BJ (cell line): Measurements from ENCODE around the gene CCDC70. TPM values are rescaled to one million over a fixed set of nuclear protein-coding genes. Genes with fewer than 3 reads are reported as not detected.

Experiments used
- CTCF ChIA-PET: fragments of 350-600 bp; formaldehyde crosslinking; extraction: SDS; loops from one replicate; lab custom pipeline; 2021; ENCODE audit warnings: antibody characterized with exemption, inconsistent platforms; lab: Yijun Ruan, JAX
- POLR2A ChIA-PET: fragments of 300-600 bp; sonication (Branson Sonifier 250); formaldehyde crosslinking; extraction: SDS; loops from one replicate; lab custom pipeline; 2021; ENCODE audit warnings: antibody characterized with exemption; lab: Charles Lee
- DNase-seq: peaks from one replicate; pipeline ENCODE4 v3.0.0-alpha.2; 2011; ENCODE audit warnings: low read depth
- H3K27me3 ChIP-seq: 2 replicates; pipeline ENCODE4 v1.6.0; 2011; ENCODE audit warnings: low read length; ENCODE audit not compliant: control insufficient read depth, insufficient read depth
- H3K36me3 ChIP-seq: 2 replicates; pipeline ENCODE4 v1.5.1; 2011; ENCODE audit warnings: low read length; ENCODE audit not compliant: control insufficient read depth, insufficient read depth
- H3K4me3 ChIP-seq: 2 replicates; pipeline ENCODE4 v1.5.1; 2011; ENCODE audit warnings: low read depth, mild to moderate bottlenecking, control low read depth, low read length
- CTCF ChIP-seq: IDR thresholded peaks from 2 replicates; pipeline ENCODE4 v1.5.1; 2011; ENCODE audit warnings: low read depth, mild to moderate bottlenecking, control low read depth, inconsistent platforms, low read length, moderate library complexity; ENCODE audit not compliant: insufficient read depth
- polyA plus RNA-seq: library from polyadenylated mRNA; depleted of rRNA; stranded (reverse); fragments of >200 nt; gene quantifications from 2 replicates; pipeline ENCODE4 v1.2.3, GENCODE V29; 2011

CCDC70 gene
- polyA plus RNA-seq, 1 experiment: not detected

GRCh38 chr13:51862957-51863356, 1.2 kb downstream of the CCDC70 start:
- POLR2A ChIA-PET: no interaction called here
- no peak for DNase-seq
- H3K4me3 ChIP-seq: no peak overlapping the region
- H3K27me3 ChIP-seq: peaks cover 7% of the 10 kb centered on the region
- H3K36me3 ChIP-seq: no peaks in the 10 kb centered on the region
- TF ChIP-seq CTCF: no peak
- CTCF ChIA-PET: interaction anchor here (2.0 kb wide), 1 partner anchor 13 kb away, joined by 10 read pairs; no protein-coding TSS in a partner anchor

GRCh38 chr13:51865838-51866237, 4.1 kb downstream of the CCDC70 start:
- TF ChIP-seq CTCF: no peak
- DNase-seq: no peak
- H3K27me3 ChIP-seq: peaks cover 4% of the 10 kb centered on the region
- POLR2A ChIA-PET: no interaction called here
- CTCF ChIA-PET: interaction anchor here (0.9 kb wide), 1 partner anchor 31 kb away, joined by 3 read pairs; no protein-coding TSS in a partner anchor
- H3K4me3 ChIP-seq: no peak overlapping the region
- H3K36me3 ChIP-seq: no peaks in the 10 kb centered on the region

GRCh38 chr13:51867062-51867461, 5.3 kb downstream of the CCDC70 start:
- DNase-seq: no peak
- Histone ChIP-seq H3K36me3 (no peaks in the 10 kb centered on the region), H3K27me3 (peaks cover 4% of the 10 kb centered on the region), H3K4me3 (no peak overlapping the region)
- TF ChIP-seq CTCF: no peak
- POLR2A ChIA-PET: no interaction called here
- CTCF ChIA-PET: no interaction called here

- ChIA-PET POLR2A (no interaction called here), CTCF (no interaction called here)
- no peak overlapping the region for H3K4me3 ChIP-seq
- H3K36me3 ChIP-seq: no peaks in the 10 kb centered on the region
- no peak for TF ChIP-seq CTCF
- DNase-seq: no peak
- peaks cover 1% of the 10 kb centered on the region for H3K27me3 ChIP-seq
Measured at GRCh38 chr13:51869916-51870315, 8.1 kb downstream of the CCDC70 start.

GRCh38 chr13:51870616-51871015, 8.8 kb downstream of the CCDC70 start:
- Histone ChIP-seq H3K36me3 (no peaks in the 10 kb centered on the region), H3K27me3 (peaks cover 1% of the 10 kb centered on the region), H3K4me3 (no peak overlapping the region)
- TF ChIP-seq CTCF: no peak
- no peak for DNase-seq
- POLR2A ChIA-PET: no interaction called here
- CTCF ChIA-PET: no interaction called here
